KMS-11 (cell line): ENCODE results near the gene GALNT2.

Experiments used
- H2AFZ ChIP-seq: fragments of 200-600 bp; sonication (generic); 2 replicates; pipeline ENCODE4 v1.6.1; 2016; ENCODE audit warnings: antibody characterized with exemption, mixed run types, low read depth
- H3K27ac ChIP-seq: fragments of 200-600 bp; sonication (generic); 2 replicates; pipeline ENCODE4 v1.6.1; 2016; ENCODE audit warnings: mild to moderate bottlenecking, mixed run types
- H3K27me3 ChIP-seq: fragments of 200-600 bp; sonication (generic); 2 replicates; pipeline ENCODE4 v1.6.1; 2017; ENCODE audit warnings: mild to moderate bottlenecking, low read depth, mixed run types, moderate library complexity; ENCODE audit not compliant: insufficient read depth
- H3K36me3 ChIP-seq: fragments of 200-600 bp; sonication (generic); 2 replicates; pipeline ENCODE4 v1.6.1; 2017; ENCODE audit warnings: mild to moderate bottlenecking, mixed run types; ENCODE audit not compliant: insufficient read depth
- H3K4me1 ChIP-seq: fragments of 200-600 bp; sonication (generic); 2 replicates; pipeline ENCODE4 v1.6.1; 2016; ENCODE audit warnings: mild to moderate bottlenecking, low read depth, mixed run types; ENCODE audit not compliant: poor library complexity, severe bottlenecking
- H3K4me2 ChIP-seq: fragments of 200-600 bp; sonication (generic); 2 replicates; pipeline ENCODE4 v1.7.0; 2016; ENCODE audit warnings: mild to moderate bottlenecking, mixed run types
- H3K4me3 ChIP-seq: fragments of 200-600 bp; sonication (generic); IDR thresholded peaks from 2 replicates; pipeline ENCODE4 v1.6.1; 2017; ENCODE audit warnings: low read depth, low read length, mixed read lengths; ENCODE audit not compliant: insufficient read depth
- H3K79me2 ChIP-seq: fragments of 200-600 bp; sonication (generic); 2 replicates; pipeline ENCODE4 v1.6.1; 2016; ENCODE audit warnings: low read depth, mixed run types; ENCODE audit not compliant: insufficient read depth
- H3K9ac ChIP-seq: fragments of 200-600 bp; sonication (generic); 2 replicates; pipeline ENCODE4 v1.6.1; 2016; ENCODE audit warnings: mild to moderate bottlenecking, mixed run types
- H4K20me1 ChIP-seq: fragments of 200-600 bp; sonication (generic); 2 replicates; pipeline ENCODE4 v1.6.1; 2016; ENCODE audit warnings: mild to moderate bottlenecking, mixed run types; ENCODE audit not compliant: insufficient read depth
- TF ChIP-seq, protein P1 (sequence below): fragments of 200-600 bp; sonication (generic); conservative IDR thresholded peaks from 2 replicates; pipeline ENCODE4 v1.6.1; 2017; ENCODE audit warnings: low read depth, mild to moderate bottlenecking, antibody characterized with exemption, low read length, moderate library complexity, mixed read lengths

GALNT2 gene

DNA sequence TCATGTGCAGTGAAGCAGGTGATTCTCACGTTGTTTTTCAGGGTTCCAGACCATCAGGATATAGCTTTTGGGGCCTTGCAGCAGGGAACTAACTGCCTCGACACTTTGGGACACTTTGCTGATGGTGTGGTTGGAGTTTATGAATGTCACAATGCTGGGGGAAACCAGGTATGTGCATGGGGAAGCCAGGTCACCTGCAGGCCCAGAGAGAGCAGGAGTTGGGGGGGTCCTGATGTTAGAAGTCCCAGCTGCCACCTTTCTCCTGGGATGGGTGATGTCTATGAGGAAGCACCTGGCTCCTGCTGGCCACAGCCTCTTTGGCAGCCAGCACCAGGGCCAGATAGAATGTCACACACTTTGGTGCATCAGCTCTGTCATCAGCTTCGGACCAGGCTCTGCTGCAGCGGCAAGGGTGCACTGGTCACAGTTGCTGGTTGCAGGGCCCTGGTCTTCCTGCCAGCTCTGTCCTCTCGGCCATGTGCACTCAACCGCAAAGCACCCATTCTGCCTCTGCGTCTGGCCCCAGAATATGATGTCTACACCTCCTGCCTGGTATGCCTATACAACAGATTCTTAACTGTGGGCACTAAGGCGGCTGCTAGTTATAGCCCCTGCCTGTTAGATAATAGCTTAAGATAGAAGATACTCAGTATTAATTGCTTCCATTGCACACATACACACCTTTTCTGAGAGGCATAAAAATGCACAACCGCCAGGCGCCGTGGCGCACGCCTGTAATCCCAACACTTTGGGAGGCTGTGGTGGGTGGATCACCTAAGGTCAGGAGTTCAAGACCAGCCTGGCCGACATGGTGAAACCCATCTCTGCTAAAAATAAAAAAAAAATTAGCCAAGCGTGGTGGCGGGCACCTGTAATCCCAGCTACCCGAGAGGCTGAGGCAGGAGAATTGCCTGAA is 198.4 kb downstream of the GALNT2 start:
- Histone ChIP-seq H3K4me2 (no peak overlapping the region), H3K79me2 (no peaks in the 10 kb centered on the region), H3K9ac (no peak overlapping the region), H2AFZ (no peak overlapping the region), H4K20me1 (no peaks in the 10 kb centered on the region), H3K27me3 (no peaks in the 10 kb centered on the region), H3K36me3 (no peaks in the 10 kb centered on the region), H3K4me3 (no peak overlapping the region), H3K27ac (no peak overlapping the region), H3K4me1 (no peaks in the 10 kb centered on the region)
- TF ChIP-seq, protein P1, sequence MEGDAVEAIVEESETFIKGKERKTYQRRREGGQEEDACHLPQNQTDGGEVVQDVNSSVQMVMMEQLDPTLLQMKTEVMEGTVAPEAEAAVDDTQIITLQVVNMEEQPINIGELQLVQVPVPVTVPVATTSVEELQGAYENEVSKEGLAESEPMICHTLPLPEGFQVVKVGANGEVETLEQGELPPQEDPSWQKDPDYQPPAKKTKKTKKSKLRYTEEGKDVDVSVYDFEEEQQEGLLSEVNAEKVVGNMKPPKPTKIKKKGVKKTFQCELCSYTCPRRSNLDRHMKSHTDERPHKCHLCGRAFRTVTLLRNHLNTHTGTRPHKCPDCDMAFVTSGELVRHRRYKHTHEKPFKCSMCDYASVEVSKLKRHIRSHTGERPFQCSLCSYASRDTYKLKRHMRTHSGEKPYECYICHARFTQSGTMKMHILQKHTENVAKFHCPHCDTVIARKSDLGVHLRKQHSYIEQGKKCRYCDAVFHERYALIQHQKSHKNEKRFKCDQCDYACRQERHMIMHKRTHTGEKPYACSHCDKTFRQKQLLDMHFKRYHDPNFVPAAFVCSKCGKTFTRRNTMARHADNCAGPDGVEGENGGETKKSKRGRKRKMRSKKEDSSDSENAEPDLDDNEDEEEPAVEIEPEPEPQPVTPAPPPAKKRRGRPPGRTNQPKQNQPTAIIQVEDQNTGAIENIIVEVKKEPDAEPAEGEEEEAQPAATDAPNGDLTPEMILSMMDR = no peak

DNA sequence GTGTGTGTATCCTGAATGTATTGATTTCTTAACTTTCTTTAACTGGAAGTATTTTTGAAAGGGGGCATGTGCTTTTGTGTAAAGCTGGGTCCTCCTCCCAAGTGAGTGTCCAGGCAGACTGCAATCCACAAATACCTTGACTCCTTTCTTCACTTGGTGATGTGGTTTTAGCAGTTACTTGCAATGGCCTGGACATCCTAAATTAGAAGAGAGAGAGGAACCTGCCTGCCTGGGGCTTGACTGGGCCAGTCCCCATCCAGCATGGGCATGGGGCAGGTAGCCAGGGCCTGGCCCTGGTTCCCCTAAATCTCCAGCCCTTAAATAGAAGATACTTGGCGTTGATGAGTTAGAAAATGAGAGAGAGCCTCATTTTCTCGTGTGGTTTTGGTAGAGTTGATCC is 199.4 kb downstream of the GALNT2 start:
- H3K27me3 ChIP-seq = no peaks in the 10 kb centered on the region
- H2AFZ ChIP-seq = no peak overlapping the region
- H3K4me3 ChIP-seq = no peak overlapping the region
- no peaks in the 10 kb centered on the region for H3K79me2 ChIP-seq
- no peaks in the 10 kb centered on the region for H3K4me1 ChIP-seq
- H3K27ac ChIP-seq = no peak overlapping the region
- no peaks in the 10 kb centered on the region for H3K36me3 ChIP-seq
- H3K4me2 ChIP-seq = no peak overlapping the region
- no peaks in the 10 kb centered on the region for H4K20me1 ChIP-seq
- H3K9ac ChIP-seq = no peak overlapping the region
- TF ChIP-seq, protein P1 = no peak

DNA sequence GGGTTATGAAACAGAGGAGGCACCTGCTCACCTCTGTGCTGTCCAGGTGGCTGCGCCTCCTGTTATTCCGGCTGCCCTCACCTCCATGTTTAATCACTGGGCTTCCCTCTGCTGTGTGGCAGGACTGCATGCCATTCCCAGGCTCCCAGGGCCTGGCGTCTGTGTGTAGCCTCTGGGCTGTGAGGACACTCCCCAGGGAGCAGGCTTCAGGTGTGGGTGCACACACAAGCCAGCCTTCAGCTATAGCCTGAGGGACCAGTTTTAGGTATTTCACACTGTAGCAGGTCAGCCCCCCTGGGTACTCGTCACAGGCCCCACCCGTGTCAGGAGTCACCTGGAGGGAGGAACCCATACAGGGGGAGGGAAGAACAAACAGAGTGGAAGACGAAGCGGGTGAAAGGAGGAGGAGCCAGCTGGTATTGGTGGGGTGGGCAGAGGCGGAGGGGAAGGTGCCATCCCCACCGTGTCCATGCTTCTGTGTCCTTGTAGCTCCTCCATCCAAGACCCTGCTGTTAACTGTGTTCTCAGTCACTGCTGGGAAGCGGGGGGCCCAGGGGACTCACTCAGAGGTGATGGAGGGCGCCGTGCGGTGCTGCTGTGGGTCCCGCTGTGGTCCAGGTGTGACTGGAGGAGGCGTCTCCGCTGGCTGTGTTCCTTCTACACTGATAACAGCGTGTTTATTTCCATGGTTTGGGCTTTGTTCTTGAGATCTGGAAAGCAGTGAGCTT is 200.5 kb downstream of the GALNT2 start:
- TF ChIP-seq, protein P1 = no peak
- Histone ChIP-seq H3K79me2 (no peaks in the 10 kb centered on the region), H3K9ac (no peak overlapping the region), H3K36me3 (no peaks in the 10 kb centered on the region), H3K4me1 (no peaks in the 10 kb centered on the region), H3K4me3 (no peak overlapping the region), H4K20me1 (no peaks in the 10 kb centered on the region), H3K27me3 (no peaks in the 10 kb centered on the region), H2AFZ (no peak overlapping the region), H3K4me2 (no peak overlapping the region), H3K27ac (no peak overlapping the region)

DNA sequence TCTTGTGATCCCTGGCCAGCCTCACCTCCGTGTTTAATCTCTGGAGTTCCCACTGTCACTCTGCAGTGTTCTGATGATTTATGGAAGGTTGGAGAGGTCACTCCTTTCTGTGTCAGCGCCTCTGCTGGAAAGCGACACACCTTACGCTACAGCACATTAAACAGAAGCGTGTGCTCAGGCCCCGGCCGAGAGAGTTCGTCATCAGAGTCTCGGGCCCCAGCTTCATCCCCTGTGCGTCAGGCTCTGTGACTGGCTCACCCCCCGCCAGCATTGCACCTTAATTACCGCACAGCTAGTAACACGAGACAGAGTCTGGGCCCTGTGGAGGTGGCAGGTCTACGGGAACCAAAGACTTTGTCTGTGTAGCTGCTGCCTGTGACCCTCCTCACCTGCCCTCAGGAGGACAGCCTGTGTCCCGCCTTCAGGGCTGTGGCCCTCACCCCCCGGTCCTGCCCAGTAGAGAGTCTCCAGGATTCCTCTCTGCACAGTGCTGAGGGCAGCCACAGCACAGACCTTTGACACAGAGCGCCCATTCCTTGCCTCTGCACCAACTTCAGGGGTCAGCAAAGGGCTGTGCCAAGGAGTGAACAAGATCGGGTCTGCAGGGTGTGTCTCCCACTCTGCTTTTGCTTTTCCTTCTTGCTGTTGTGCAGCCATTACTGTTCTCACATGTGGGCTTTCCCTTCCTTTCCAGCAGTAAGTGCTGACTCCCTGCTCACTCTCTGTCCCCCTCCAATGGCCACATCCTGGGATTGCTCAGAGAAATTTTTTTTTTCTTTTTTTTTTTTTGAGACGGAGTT is 201.5 kb downstream of the GALNT2 start:
- H3K27ac ChIP-seq = no peak overlapping the region
- no peaks in the 10 kb centered on the region for H3K36me3 ChIP-seq
- no peaks in the 10 kb centered on the region for H3K79me2 ChIP-seq
- no peak overlapping the region for H3K4me3 ChIP-seq
- H3K9ac ChIP-seq = no peak overlapping the region
- H3K4me2 ChIP-seq = no peak overlapping the region
- H4K20me1 ChIP-seq = no peaks in the 10 kb centered on the region
- TF ChIP-seq, protein P1 = peak; percentile 44; the same call in 1 of the 2 replicates
- no peaks in the 10 kb centered on the region for H3K4me1 ChIP-seq
- H2AFZ ChIP-seq = no peak overlapping the region
- no peaks in the 10 kb centered on the region for H3K27me3 ChIP-seq
